ENCODE data around the gene TNIP1.

TNIP1 gene

DNA sequence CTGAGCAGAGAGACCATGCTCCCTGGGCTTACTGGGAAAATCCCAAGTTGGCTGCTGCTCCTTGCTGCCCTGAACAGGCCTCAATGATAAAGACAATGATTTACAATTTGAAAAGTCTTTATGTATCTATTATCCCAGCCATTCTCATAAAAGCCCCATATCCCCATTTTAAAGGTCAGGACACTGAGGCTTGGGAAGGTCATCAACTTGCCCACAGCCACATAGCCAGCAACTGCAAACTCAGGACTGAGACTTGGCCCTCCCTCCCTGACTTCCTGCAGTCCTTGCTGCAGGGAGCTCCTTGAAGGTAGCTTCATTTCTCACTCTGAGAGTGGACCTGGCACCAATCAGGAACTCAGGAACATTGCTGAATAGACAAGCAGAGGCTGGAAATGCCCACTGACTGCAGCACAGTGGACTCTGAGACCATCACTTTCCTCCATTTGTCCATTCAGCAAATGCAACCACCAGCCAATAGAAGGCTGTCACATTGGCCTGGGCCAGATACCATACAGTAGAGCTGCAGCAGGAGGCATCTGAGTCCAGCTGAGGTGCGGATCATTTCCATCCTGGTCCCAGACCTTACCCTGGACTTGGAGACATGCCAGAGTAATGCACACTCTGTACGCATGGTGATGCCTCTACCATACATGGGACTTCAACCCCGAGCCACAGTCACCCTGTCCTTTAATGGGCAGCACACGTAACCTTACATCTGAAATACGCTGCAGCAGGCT, 18.3 kb downstream of the TNIP1 start:
- DNase-seq = no peak

DNA sequence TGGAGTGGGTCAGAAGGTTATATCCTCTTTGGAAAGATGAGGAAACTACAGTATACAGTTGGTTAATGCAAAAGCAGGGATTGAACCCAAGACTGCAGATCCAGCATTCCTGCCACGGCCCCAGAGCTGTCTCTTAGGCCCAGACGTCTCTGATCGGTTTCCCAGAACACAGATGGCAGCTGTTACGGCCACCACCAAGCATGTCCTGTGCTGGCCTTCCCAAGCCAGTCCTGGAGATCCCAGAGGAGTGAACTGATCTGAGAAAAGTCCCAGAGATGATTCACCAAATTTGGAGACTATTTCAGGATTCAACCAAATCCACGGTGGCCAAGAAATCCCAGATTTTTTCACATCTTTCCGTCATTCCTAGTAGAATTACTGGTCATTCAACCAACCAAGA, 20.1 kb downstream of the TNIP1 start:
- DNase-seq = no peak

DNA sequence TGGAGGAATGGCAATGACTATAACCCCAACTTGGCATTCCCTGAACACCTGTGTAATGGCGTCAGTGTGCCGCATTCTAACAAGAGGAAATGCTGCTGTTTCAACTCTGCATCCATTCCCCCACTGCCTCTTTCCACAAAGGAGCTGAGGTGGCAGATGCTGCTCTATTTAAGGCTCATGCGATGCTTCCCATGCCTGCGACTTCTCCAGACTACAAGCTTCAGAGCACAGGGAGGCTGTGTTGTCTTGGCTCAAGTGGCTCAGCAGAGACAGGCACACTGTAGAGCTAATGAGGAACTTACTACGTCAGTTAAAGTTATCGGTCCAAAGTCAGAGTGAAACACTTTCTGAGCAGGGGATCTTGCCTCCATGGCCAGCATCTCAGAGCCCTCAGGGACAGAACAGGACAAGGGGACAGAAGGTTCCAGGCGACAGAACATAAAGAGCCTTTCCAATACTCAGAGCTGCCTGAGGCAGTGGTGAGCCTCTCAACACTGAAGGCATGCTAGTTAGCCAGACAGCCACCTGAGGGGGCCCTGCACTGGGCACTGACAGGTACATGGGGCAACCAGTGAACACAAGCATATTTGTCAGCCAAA, 21.8 kb downstream of the TNIP1 start:
- DNase-seq = no peak

DNA sequence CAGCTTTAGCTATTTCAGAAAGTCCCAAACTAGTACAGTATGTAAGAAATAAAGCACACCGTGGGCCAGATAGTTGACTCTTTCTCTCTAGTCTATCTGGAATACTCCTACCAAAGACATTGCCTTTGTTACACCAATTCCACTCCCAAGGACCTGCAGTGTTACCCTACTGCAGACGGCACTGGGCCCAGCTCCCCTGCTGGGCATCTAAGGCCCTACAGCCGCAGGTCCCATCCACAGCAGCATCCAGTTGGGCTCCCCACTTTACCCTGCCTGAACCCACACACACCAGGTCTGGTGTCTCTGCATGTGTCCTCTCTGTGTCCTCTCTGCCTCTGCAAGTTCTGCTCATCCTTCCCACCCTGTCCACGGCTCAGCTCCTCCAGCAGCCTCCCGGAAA, 22.5 kb downstream of the TNIP1 start:
- DNase-seq = no peak

DNA sequence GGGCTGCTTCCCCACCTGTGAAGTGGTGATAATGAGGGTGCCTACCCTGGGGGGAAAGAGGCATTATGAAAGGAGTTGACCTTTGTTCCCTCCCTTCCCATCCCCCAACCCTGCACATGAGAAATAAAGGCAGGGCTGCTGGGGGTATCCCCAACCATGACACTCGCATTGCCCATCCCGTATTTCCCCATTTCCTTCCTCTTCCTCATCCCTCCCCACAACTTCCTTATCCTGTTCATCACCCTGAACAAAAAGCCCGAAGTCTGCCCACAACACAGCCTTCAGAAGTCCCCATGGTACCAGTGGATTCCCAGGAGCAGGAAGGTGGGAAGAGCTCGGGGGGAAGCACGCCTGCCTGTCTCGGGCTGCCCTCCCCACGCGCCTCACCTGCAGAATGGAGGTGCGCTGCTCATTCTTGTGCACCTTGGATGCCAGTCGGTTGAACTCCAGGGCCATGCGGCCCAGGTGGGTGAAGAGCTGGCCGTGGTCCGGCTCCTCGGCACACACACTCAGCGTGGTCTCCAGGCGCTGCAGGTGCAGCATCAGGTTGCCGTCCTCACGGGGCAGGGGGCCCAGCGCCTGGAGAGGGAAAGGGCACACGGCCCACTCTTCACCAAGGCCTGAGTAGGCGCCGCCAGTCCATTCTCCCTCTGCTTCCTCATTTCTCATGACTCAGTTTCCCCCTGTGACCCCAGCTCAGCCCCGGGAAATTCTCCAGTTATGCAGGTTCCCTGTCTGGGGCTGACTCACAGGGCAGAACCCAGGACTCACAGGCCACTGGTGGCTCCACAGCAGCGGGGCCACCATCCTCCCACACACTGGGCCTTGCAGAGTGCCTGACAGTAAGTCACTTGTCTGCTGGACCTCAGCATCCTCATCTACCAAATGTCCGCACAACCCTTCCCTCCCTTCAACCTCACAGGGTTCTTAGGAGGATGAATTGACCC, 24.2 kb downstream of the TNIP1 start:
- no peak for DNase-seq

DNA sequence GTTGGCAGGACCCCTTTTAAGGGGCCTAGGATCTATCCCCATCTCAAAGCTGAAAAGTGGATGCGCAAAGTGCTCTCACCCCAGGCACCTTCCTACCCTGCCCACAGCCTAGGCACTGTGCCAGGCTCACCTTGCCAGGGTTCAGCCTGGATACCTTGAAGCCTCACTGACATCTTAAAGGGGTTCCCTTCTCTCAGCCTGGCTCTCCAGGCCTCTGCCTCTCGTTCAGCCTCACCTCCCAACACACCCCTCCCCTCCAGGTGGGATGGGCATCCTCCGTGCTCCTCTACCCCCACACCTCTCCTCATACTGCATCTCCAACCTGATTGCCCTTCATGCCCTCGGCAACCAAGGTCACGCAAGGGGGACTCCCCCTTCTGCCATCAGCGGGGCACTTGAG, 25.5 kb downstream of the TNIP1 start:
- no peak for DNase-seq

DNA sequence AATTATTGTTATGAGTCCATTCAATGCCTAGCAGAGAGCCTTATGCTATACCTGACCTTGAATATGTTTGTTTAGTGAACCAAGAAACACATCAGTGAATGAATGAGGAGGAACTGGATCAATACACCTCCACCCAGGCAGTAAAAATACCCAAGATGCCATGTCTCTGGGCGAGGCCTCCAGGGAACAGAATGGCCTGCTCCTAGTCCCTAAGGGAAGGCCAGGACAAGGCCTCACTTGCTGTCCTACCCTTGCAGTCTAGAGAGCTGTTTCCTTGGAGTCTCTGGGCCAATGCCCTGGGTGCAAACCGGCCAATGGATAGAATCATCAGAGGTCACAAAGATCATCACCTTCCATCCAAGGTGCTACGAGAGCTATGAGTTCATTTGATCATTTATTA, 26.1 kb downstream of the TNIP1 start:
- no peak for DNase-seq

DNA sequence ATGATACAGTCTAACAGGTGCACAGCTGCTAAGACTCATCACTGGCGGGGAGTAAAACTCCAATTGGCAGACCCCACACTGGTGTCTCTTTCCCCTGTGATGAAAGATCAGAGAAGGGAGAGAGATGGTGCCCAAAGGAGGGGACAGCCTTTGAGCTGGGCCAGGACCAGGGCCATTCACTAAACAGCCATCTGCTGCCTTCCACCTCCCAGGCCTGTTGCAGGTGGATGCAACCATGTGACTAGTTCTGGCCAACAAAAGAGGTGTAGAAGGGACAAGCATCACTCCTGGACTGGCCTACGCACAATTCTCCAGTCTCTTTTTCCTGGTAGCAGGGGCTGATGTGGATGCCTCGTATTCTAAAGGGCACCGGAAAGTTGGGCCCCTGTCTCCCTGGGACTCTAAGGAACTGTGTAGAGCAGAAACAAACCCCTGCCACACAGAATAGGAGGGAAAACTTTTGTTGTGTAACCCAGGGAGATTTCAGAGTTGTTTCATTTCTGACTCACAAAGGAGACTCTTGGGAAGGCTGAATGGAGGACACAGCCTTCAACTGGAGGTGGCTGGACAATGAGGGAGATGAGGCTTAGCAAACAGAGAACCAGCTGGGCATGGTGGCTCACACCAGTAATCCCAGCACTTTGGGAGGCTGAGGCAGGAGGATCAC, 26.9 kb downstream of the TNIP1 start:
- no peak for DNase-seq

DNA sequence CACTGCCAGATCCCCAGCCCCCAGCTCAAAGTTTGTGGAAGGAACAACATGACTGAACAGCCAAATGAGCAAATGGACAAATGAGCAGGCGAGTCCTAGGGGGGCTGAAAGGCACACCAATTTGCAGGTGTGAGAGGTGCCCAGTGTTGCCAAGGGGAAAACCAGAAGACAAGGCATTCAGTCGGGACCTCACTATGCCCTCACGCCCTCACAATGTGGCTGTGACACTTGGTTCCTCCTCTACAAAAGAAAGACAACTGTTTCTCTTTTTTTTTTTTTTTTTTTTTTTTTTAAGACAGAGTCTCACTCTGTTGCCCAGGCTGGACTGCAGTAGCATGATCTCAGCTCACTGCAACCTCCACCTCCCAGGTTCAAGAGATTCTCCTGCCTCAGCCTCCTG, 28.0 kb downstream of the TNIP1 start:
- DNase-seq = no peak

DNA sequence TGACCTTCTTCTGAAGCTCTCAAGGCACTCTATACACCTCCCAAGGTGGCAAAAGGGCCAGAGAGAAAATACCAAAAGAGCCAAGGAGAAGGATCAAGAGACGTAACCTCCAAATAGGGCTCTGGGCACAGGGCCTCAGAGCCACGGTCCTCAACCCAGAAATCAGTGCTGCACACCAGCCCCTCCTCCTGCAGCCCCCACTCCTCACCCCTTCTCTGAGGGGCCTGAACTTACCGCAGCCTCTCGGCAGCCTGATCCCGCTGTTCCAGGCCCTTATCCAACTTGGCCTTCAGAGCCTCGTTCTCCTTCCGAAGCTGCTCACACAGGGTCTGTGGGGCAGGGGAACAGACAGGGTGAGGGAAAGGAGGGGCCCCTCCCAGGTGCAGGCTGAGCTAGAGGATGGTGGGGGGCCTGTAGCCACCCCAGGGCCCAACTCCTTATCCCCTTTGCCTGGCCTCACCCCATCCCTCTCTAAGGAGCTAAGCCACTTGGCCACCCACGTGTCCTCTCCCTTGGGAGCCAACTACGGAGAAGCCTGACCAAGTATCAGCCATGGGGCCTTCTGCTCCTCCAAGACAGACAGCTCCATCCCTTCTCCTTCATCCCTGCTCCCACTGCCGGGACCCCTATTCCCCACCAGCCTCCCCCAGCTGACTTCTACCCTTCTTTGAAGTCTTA, 28.8 kb downstream of the TNIP1 start:
- DNase-seq = no peak

DNA sequence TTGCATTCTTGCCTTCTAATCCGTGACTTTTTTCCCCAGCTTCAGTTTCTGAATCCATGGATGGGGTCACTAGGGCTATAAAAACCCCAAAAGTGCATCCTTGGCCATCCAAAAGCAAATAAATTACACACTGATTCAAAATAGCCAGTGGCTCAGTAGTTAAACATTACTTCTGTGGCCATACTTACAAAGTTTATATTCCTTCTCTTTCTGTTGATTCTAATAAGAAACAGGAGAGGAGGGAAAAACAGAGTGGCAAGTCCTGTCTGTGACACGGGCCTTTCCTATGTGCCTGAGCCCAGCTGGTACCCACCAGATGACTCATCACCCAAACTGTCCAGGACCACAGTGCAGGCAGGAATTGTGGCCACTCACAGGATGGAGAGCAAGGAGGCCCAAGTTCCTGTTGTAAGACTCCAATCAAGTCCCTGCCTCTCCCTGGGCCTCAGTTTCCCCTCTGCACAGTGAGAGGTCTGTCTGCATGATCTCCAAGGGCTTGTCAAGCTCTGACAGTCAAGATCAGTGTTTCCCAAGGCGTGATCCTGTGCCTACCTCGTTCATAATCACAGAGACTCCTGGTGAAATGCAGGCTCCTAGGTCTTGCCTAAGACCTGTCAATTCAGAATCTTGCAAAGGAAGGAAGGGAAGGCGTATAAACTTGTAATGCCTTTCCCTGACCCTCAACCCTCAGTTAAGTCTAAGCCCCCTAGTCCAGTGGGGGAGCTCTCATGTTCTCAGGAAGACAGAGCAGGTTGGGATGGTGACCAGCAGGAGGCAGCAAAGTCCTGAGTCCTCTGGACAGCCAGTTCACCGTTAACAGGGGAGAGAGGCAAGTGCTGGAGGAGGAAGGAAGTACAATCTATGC, 29.5 kb downstream of the TNIP1 start:
- peak; percentile 27 for DNase-seq

DNA sequence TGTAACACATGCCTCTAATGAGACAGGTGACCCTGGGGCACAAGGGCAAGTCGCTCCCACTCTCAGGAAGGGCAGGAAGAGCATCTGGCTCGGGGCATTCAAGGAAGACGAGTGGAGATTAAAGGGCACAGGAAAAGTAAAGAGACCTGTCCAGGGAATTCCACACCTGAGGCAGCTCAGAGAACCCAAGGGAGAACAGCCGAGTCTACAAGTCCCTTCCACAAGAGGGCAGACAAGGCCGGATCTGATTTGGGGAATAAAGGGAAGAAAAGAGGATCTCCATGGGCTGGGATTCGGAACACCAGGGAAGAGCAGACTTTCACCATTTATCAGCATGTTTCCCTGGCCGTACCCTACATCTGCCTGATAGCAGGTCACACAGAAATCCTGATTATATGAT, 32.3 kb downstream of the TNIP1 start:
- DNase-seq = no peak

DNA sequence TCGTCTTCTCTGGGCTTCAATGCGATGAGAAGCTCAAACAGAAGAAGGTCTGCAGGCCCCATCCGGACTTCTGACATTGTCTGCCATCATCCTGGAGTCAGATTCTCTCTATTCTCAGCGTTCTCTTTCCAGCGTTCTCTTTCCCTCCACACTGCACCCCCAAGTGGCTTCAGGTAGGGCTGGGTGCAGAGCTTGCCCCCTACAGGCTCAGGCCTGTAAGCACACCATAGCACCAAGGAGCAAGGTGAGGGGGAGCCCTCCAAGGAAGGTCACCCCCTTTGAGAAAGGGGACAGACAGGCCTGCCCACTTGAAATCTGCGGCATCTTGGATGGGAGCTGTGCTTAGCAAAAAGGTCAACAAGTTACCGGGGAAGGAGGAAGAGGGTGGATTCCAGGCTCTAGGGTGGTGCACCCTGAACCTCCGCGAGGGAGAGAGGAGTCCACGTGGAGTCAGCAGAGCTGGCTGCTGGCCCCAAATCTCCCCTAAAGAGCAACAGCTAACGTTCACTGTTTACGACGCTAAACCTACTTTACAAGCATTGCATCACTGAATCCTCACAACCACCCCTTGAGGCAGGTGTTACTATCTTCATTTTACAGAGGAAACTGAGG, 32.9 kb downstream of the TNIP1 start:
- DNase-seq = no peak

DNA sequence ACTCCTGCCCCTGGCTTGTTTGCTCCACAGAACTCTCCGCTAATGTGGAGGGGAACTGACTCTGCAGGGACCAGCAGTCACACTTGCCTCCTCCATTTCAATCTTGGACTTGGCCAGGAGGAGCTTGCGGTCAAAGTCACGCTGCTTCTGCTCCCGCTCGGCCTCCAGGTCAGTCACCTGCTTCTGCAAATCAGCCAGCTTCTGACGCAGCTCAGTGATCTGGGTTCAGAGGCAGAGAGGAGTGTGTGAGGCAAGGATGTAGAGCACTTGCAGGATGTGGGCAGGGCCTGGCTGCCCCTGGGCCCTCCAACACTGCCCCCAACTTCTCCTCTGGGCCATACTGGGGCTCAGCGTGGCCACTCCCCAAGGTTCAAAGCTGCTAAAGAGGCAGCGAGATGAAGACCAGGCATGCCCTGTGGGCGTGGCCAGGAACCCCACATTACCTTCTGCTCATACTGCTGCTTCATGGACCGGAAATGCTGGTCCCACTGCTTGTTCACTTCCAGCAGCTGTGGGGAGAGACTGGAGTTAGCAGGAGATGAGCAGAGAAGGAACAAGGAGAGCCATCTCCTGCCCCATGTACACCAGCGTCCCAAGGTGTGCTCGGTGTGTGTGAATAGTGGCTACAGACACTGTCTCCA, 38.3 kb downstream of the TNIP1 start:
- DNase-seq = no peak

DNA sequence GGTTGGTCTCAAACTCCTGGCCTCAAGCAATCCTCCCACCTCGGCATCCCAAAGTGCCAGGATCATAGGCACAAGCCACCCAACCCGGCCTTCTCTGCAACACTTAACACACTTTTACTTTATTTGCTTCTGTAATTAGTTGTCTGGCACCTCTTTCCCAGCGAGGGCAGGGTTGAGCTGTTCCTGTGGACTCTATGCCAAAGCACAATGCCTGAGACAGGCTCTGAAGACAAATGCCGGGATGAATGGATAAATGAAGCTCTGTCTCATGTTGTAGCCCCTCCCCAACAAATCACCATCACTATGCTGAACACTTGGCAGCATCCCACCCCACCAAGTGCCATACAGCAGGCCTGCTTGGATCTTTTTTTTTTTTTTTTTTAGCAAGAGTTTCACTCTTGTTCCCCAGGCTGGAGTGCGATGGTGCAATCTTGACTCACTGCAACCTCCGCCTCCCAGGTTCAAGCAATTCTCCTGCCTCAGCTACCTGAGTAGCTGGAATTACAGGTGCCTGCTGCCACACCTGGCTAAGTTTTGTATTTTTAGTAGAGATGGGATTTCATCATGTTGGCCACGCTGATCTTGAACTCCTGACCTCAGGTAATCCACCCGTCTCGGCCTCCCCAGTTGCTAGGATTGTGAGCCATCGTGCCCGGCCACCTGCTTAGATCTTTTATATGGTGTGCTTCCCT, 39.1 kb downstream of the TNIP1 start:
- DNase-seq = no peak

DNA sequence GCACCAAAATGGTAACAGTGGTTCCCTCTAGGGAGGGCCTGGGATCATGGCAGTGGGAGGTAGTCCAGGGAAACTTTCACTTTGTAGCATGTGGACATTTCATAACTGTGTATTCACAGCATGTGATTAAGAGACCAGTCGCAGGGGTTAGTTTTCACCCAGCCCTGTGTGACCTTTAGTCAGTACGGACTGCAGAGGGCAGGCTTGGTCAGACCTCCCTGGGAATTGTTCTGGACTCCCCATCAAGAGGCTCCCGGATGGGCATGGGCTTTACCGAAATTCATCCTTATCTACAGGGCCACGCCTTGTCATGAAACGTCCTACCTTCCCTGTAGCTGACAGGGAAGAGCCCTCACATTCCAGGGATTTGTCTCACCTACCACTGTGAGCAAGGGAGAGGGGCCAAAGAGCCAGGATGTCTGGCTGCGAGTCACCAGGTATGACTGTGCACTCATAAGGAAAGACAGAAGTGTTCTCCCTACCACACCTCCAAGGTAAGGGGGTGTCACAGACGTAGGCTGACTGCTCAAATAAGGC, 40.6 kb downstream of the TNIP1 start:
- no peak for DNase-seq

DNA sequence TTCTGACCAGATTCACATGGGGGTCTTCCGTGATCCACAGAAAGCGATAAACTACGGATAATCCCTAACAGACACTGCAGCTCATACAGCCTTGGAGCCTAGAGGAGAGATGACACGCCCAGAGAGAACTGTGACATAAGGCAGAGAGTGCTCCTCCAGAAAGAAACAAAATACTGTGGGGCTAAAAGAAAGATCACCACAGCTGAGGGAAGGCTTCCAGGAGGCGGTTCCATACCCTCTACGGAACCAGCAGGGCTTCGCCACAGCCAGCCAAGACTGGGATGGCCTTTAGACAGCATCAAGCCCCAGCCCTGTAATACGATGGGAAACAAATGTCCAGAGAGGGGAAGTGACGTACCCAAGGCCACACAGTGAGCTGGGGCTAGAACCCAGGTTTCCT, 41.2 kb downstream of the TNIP1 start:
- DNase-seq = no peak

DNA sequence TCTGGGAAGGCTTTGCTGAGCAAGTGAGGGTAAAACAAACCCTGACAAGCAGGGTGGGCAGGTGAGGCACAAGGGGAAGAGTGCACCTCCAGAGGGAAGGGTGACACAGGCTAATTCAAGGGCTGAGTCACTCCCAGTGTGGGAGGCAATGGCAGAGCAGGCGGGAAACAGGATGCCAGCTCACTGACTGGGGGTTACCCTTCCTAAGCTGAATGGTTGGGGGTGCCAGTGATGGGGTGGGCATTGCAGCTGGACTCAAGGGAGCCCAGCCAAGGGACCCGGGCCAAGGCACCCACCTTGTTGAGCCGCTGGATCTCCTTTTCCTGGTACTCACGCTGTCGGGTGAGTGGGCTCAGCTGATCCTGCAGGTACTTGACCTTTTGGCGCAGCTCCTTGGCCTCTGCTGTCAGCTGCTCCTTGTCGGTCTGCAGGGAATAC, 42.0 kb downstream of the TNIP1 start:
- DNase-seq = no peak

DNA sequence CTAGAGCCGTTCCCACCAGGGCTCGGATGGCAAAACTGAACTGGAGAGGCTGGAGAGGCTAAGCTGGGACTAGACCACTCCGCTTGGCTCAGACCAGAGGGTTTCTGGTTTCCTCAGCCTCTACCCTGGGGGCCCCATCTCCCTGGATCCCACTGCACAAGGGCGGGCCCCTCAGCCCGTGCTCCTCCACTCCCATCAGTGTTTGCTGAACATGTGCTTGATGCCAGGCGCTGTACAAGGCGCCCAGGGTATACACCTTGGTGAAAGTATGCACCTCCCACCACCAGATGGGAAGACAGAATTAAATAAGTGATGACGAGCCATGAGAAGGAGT, 42.5 kb downstream of the TNIP1 start:
- DNase-seq = no peak

Measured in NK-92 treated with Interleukin-12 subunit alpha and Interleukin-12 subunit beta, amount 100 ng/mL, for 24 hours (cell line).